Prostate gland (tissue), 2 donors: ENCODE measurements around the gene HIVEP2. TPM values are rescaled to one million over a fixed set of nuclear protein-coding genes. Genes with fewer than 3 reads are reported as not detected.

Experiments
- DNase-seq: peaks from one replicate; pipeline ENCODE4 v3.0.0-alpha.2; 2019; ENCODE audit warnings: low spot score
- H3K27ac ChIP-seq, 2 donors: fragments of 200-600 bp; sonication (generic); 2 replicates each; pipeline ENCODE4 v1.5.1; 2017 to 2019
- H3K27me3 ChIP-seq: fragments of 200-600 bp; sonication (generic); replicated peaks from 2 replicates; pipeline ENCODE4 v1.5.1; 2019; ENCODE audit not compliant: insufficient read depth
- H3K36me3 ChIP-seq, 2 donors: fragments of 200-600 bp; sonication (generic); 1 replicate in 1 of 2; 2 replicates in 1 of 2; pipeline versions ENCODE4 v1.5.1 to v1.8.1; 2017 to 2019
- H3K4me1 ChIP-seq: fragments of 200-600 bp; sonication (generic); replicated peaks from 2 replicates; pipeline ENCODE4 v1.5.1; 2019
- H3K4me3 ChIP-seq, 2 donors: fragments of 200-600 bp; sonication (generic); 2 replicates each; pipeline ENCODE4 v1.5.1; 2017 to 2019
- H3K9me3 ChIP-seq: fragments of 200-600 bp; sonication (generic); 2 replicates; pipeline ENCODE4 v1.5.1; 2017
- POLR2A ChIP-seq: fragments of 450-650 bp; IDR thresholded peaks from one replicate; pipeline ENCODE4 v1.6.1; 2016; ENCODE audit warnings: antibody characterized with exemption, mild to moderate bottlenecking
- POLR2AphosphoS5 ChIP-seq: sonication (generic); formaldehyde crosslinking; IDR thresholded peaks from one replicate; pipeline ENCODE4 v1.6.1; 2017; ENCODE audit warnings: antibody characterized with exemption
- WGBS: methylation state at CpG from one replicate; pipeline ENCODE4 v1.1.5; 2018; 5-methylcytosine and 5-hydroxymethylcytosine counted together
- intact Hi-C: fragments of 100-400 bp; cut with DNase I; formaldehyde crosslinking; loops from one replicate; pipeline ENCODE4 v1.14.2; 2022
- total RNA-seq, 2 donors: library from RNA; depleted of rRNA; stranded (reverse); fragments of >200 nt; gene quantifications; one replicate each; pipeline ENCODE4 v1.1.0, GENCODE V29; 2016
- TF ChIP-seq, protein P1 (sequence below), 4 experiments: fragments of 200-600 bp in 2 of 4; fragments of 450-650 bp in 2 of 4; sonication (generic) in 2 of 4; IDR thresholded peaks; 1 replicate in 3 of 4; 2 replicates in 1 of 4; pipeline ENCODE4 v1.5.1; 2016 to 2019; ENCODE audit warnings: antibody characterized with exemption in 4 of 4, mild to moderate bottlenecking in 2 of 4, moderate library complexity in 2 of 4

Gene HIVEP2
- total RNA-seq, 2 donors from 2014 or later: 15.8 to 19.3 TPM

GRCh38 chr6:142892254-142893021 is 52.5 kb downstream of the HIVEP2 start:
- H3K27me3 ChIP-seq: no peaks in the 10 kb centered on the region
- no peaks in the 10 kb centered on the region for H3K9me3 ChIP-seq
- TF ChIP-seq POLR2AphosphoS5 (no peak), POLR2A (no peak)
- TF ChIP-seq, protein P1, sequence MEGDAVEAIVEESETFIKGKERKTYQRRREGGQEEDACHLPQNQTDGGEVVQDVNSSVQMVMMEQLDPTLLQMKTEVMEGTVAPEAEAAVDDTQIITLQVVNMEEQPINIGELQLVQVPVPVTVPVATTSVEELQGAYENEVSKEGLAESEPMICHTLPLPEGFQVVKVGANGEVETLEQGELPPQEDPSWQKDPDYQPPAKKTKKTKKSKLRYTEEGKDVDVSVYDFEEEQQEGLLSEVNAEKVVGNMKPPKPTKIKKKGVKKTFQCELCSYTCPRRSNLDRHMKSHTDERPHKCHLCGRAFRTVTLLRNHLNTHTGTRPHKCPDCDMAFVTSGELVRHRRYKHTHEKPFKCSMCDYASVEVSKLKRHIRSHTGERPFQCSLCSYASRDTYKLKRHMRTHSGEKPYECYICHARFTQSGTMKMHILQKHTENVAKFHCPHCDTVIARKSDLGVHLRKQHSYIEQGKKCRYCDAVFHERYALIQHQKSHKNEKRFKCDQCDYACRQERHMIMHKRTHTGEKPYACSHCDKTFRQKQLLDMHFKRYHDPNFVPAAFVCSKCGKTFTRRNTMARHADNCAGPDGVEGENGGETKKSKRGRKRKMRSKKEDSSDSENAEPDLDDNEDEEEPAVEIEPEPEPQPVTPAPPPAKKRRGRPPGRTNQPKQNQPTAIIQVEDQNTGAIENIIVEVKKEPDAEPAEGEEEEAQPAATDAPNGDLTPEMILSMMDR (IDR thresholded peaks at IDR 0.05): no peak
- no peaks in the 10 kb centered on the region for H3K36me3 ChIP-seq
- H3K27ac ChIP-seq: no peak overlapping the region
- intact Hi-C loops: no loop called here
- H3K4me3 ChIP-seq: no peak overlapping the region
- 87% methylated on average over 10 of the region's 10 CpGs for WGBS
- no peak for DNase-seq
- no peaks in the 10 kb centered on the region for H3K4me1 ChIP-seq

DNA sequence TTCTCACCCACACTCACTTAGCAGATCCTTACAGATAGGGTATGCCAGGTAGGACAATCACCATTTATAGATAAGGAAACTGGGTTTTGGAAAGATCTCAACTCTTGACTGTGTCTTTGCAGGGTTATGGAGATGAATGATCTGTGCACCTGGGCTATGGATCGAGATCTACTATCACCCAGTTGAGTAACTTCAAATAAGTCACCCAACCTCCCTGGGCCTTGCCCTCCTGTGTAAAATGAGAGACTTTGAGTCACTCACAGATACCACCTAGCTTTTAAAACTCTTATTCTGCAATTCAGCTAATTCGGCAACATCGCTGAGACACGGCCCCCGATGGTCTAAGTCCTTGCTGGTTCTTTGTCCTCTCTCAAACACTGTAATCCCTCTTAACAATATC is 53.5 kb downstream of the HIVEP2 start:
- Histone ChIP-seq H3K9me3 (no peaks in the 10 kb centered on the region), H3K27ac (no peak overlapping the region), H3K27me3 (no peaks in the 10 kb centered on the region), H3K4me3 (no peak overlapping the region), H3K4me1 (no peaks in the 10 kb centered on the region), H3K36me3 (no peaks in the 10 kb centered on the region)
- intact Hi-C loops: no loop called here
- TF ChIP-seq, protein P1 (IDR thresholded peaks at IDR 0.05): no peak
- no peak for DNase-seq
- WGBS: 92% methylated on average over 5 of the region's 5 CpGs

- Histone ChIP-seq H3K4me3 (no peak overlapping the region), H3K36me3 (no peaks in the 10 kb centered on the region), H3K4me1 (no peaks in the 10 kb centered on the region), H3K9me3 (no peaks in the 10 kb centered on the region), H3K27ac (no peak overlapping the region), H3K27me3 (no peaks in the 10 kb centered on the region)
- WGBS: 94% methylated on average over 1 of the region's 1 CpG
- no peak for DNase-seq
- intact Hi-C loops: loop anchor here (5.0 to 10.0 kb wide), 2 partner anchors 54 to 194 kb away; no protein-coding TSS in a partner anchor
- TF ChIP-seq POLR2A (no peak), POLR2AphosphoS5 (no peak)
- TF ChIP-seq, protein P1 (IDR thresholded peaks at IDR 0.05): no peak
Measured at GRCh38 chr6:142888456-142888855, 56.5 kb downstream of the HIVEP2 start.

- Histone ChIP-seq H3K4me1 (no peaks in the 10 kb centered on the region), H3K36me3 (no peaks in the 10 kb centered on the region), H3K27ac (no peak overlapping the region), H3K9me3 (no peaks in the 10 kb centered on the region), H3K27me3 (no peaks in the 10 kb centered on the region), H3K4me3 (no peak overlapping the region)
- DNase-seq: no peak
- intact Hi-C loops: loop anchor here (5.0 to 10.0 kb wide), 2 partner anchors 55 to 193 kb away; no protein-coding TSS in a partner anchor
- 77% methylated on average over 3 of the region's 3 CpGs for WGBS
- TF ChIP-seq, protein P1 (IDR thresholded peaks at IDR 0.05): no peak
- TF ChIP-seq POLR2AphosphoS5 (no peak), POLR2A (no peak)
Measured at GRCh38 chr6:142887517-142887916, 57.5 kb downstream of the HIVEP2 start.
